GM12864 (cell line): ENCODE results near the gene INSIG1.

Source experiments
- DNase-seq: peaks from one replicate; pipeline ENCODE4 v3.0.0-alpha.2; 2011; ENCODE audit warnings: low read depth
- H3K4me3 ChIP-seq: 2 replicates; pipeline ENCODE4 v1.5.1; 2011; ENCODE audit warnings: mild to moderate bottlenecking, low read depth, low read length, control low read depth
- TF ChIP-seq, protein P1 (sequence below): IDR thresholded peaks from 2 replicates; pipeline ENCODE4 v1.5.1; 2011; ENCODE audit warnings: low read depth, mild to moderate bottlenecking, moderate library complexity, low read length, control low read depth, inconsistent platforms; ENCODE audit errors: missing control alignments

INSIG1 gene

DNA sequence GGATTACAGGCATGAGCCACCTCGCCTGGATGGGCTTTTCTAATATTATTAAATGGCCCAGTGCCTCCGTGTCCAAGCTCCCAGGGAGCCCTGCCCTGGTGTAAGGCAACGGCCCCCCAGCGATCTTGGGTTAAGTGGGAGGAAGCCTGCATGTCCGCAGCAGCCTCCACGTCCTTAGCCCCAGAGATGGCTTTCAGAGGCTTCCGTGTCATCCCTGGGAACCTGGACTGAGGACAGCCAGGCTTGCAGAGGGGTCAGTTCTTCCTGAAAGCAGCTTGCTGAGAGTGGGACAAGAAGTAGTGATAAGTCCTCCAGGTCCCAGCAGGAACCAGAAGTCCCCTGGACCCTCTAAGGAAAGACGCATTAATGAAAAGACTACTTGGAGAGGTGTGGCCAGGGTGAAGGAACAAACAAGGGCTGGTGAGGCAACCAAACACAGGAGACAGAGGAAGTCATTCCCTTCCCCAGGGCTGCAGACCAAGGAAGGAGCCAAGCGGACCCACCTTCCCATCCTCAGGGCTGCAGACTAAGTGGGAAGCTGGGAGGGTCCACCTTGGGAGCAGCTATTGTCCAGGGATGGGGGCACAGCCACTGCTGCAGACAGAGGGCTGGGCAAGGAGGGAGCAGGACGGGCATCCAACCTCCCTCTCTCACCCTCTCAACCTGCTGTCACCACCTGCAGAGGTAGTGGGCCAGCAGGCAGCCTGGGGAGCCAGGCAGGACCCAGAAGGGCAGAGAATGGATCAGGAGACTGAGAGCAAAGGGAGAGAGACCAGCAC lies 13.0 kb upstream of the INSIG1 start:
- no peak for DNase-seq
- H3K4me3 ChIP-seq = no peak overlapping the region
- TF ChIP-seq, protein P1, sequence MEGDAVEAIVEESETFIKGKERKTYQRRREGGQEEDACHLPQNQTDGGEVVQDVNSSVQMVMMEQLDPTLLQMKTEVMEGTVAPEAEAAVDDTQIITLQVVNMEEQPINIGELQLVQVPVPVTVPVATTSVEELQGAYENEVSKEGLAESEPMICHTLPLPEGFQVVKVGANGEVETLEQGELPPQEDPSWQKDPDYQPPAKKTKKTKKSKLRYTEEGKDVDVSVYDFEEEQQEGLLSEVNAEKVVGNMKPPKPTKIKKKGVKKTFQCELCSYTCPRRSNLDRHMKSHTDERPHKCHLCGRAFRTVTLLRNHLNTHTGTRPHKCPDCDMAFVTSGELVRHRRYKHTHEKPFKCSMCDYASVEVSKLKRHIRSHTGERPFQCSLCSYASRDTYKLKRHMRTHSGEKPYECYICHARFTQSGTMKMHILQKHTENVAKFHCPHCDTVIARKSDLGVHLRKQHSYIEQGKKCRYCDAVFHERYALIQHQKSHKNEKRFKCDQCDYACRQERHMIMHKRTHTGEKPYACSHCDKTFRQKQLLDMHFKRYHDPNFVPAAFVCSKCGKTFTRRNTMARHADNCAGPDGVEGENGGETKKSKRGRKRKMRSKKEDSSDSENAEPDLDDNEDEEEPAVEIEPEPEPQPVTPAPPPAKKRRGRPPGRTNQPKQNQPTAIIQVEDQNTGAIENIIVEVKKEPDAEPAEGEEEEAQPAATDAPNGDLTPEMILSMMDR = no peak

DNA sequence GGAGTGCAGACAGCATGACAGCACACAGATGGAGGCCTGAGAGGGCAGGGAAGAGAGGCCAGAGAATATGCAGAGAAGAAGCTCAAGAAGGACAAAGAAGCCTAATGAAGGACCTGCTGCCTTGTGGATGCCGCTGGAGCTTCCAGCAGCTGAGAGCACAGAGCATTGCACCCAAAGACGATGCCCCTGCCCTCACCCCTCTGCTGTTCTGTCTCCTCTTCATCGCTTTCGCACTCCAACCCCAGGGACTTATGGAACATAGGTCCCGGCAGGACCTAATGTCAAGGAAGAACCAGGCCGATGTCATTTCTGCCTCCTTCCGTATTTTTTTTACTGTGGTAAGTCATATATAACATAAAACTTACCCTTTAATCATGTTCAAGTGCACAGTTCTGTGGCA lies 12.3 kb upstream of the INSIG1 start:
- no peak for DNase-seq
- no peak overlapping the region for H3K4me3 ChIP-seq
- TF ChIP-seq, protein P1 = no peak

DNA sequence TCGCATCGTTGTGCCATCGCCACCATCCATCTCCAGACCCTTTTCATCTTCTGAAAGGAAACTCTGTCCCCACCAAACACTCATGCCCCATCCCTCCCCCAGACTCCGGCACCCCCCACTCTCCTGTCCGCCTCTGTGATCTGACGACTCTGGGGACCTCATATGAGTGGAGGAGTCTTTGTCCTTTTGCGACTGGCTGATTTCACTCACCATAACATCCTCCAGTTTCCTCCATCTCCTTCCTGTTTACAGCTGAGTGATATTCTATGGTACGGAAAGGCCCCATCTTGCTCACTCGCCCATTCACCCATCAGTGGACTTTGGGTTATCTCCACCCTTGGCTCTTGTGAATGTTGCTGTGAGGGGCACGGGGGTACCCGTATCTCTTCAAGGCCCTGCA lies 11.8 kb upstream of the INSIG1 start:
- TF ChIP-seq, protein P1 = no peak
- no peak for DNase-seq
- no peak overlapping the region for H3K4me3 ChIP-seq

DNA sequence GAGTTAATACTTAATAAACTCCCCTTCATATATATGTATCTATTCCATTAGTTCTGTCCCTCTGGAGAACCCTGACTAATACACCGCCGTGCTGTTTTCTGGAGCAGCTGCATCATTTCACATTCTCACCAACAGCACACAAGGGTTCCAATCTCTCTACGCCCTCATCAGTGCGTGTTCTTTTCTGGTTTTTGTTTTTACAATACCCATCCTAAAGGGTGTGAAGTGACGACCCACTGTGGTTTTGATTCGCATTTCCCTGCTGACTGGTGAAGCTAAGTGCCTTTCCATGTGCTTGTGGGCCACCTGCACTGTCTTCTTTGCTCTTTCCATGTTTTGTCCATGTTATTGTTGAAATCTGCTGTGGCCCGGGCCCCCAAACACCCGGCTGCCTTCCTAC lies 11.0 kb upstream of the INSIG1 start:
- no peak for DNase-seq
- TF ChIP-seq, protein P1 = no peak
- no peak overlapping the region for H3K4me3 ChIP-seq

DNA sequence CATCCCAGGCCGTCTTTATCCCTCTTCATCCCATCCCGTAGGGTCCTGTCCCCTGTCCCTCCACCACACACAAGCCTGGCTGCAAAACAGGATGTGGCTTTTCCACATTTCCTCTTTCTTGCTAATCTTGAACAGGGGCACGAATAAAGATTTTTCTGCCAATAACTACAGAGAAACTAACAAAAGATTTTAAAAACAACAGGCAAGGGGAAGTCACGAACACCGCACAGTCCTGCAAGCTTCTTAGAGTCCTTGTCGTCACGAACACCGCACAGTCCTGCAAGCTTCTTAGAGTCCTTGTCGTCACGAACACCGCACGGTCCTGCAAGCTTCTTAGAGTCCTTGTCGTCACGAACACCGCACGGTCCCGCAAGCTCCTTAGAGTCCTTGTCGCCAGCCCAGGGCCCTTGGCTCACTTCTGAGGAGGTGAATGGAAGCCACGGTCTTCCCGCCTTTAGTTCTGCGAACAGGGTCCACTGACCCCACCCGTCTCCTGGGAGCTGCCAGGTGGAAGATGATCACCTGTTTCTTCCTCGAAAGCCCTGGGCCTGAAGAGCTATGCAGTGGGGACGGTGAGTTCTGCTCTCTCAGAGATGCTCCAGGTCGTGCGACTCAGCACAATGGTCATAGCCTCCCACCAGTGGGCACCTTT lies 10.3 kb upstream of the INSIG1 start:
- H3K4me3 ChIP-seq = no peak overlapping the region
- no peak for DNase-seq
- TF ChIP-seq, protein P1 = no peak

DNA sequence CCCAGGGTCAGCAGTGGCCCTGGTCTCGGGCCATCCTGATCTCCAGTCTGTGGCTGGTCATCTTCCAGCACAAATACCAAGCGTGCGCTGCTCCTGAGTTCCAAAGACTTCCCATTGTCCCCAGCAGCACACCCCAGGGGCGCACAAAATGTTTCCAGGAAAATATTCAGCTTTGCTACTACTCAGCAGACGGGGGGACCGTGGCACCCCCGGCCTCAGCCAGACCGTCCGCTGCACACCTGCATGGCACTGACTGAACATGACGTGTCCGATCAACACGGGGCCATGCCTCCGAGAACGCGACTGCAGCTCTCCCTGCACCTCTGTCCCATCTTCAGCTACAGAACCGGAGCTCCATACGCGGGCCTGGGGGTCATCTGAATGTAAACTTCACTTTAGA lies 9.6 kb upstream of the INSIG1 start:
- H3K4me3 ChIP-seq = no peak overlapping the region
- TF ChIP-seq, protein P1 = no peak
- DNase-seq = no peak

DNA sequence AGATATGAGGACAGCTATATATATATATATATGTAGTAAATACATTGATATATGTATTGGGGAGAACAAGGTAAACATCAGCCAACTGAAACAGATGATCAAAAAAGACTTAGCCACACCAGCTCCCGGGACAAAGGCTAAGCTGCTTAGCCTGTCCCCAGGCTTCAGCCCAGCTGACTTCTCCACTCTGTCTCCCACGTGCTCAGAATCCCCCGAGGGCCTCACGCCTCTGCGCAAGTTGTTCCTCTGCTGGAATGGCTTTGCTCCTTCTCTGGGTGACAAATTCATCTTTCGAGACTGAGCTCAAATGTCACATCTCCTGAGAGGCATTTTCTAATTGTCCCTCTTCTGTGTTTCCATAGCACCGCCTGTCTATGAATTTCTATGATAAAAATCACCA lies 8.6 kb upstream of the INSIG1 start:
- H3K4me3 ChIP-seq = no peak overlapping the region
- DNase-seq = no peak
- TF ChIP-seq, protein P1 = no peak
